Mesothelial cell of epicardium (in vitro differentiated cells): ENCODE data around the gene HCN2. TPM values are rescaled to one million over a fixed set of nuclear protein-coding genes. Genes with fewer than 3 reads are reported as not detected.
"Not testable (repeated sequence)": the region's sequence is repeated elsewhere in the genome, so short reads cannot be mapped to it uniquely, and the experiment has no call there.

ENCODE experiments used
- DNase-seq, 2 experiments: peaks; one replicate each; pipeline ENCODE4 v3.0.0; 2021; ENCODE audit warnings: low spot score in 2 of 2; ENCODE audit not compliant: unreplicated experiment in 2 of 2
- H3K27ac Mint-ChIP-seq: 2 replicates; pipeline ENCODE4 v1.8.0; 2021; ENCODE audit warnings: mixed read lengths
- H3K27me3 Mint-ChIP-seq: 2 replicates; pipeline ENCODE4 v1.8.0; 2021; ENCODE audit warnings: low read depth, mixed read lengths
- H3K36me3 Mint-ChIP-seq: 2 replicates; pipeline ENCODE4 v1.8.0; 2021; ENCODE audit warnings: mixed read lengths
- H3K4me1 Mint-ChIP-seq: 2 replicates; pipeline ENCODE4 v1.8.0; 2021; ENCODE audit warnings: mixed read lengths
- H3K4me3 Mint-ChIP-seq: 2 replicates; pipeline ENCODE4 v1.8.0; 2021; ENCODE audit warnings: mild to moderate bottlenecking, moderate library complexity, mixed read lengths
- H3K9me3 Mint-ChIP-seq: 2 replicates; pipeline ENCODE4 v1.8.0; 2021; ENCODE audit warnings: mixed read lengths
- CTCF ChIP-seq: fragments of 200-600 bp; sonication (generic); IDR thresholded peaks from one replicate; pipeline ENCODE4 v1.5.0; 2021; ENCODE audit warnings: antibody characterized with exemption; ENCODE audit not compliant: unreplicated experiment
- total RNA-seq: library from RNA; stranded (reverse); gene quantifications from 3 replicates; pipeline ENCODE4 v1.2.1, GENCODE V29; 2021

HCN2 gene
- total RNA-seq, 1 donor from 2014 or later, result 1.5 TPM

- peaks cover 32% of the 10 kb centered on the region for H3K36me3 Mint-ChIP-seq
- H3K27ac Mint-ChIP-seq, result no peak overlapping the region
- no peaks in the 10 kb centered on the region for H3K4me1 Mint-ChIP-seq
- no peak for DNase-seq
- no peak overlapping the region for H3K4me3 Mint-ChIP-seq
- H3K9me3 Mint-ChIP-seq, result no peaks in the 10 kb centered on the region
- H3K27me3 Mint-ChIP-seq, result no peaks in the 10 kb centered on the region
- TF ChIP-seq CTCF, result no peak
Measured at GRCh38 chr19:617551-618246, 28.0 kb downstream of the HCN2 start.

GRCh38 chr19:618247-618619 lies 28.6 kb downstream of the HCN2 start:
- H3K36me3 Mint-ChIP-seq, result peaks cover 27% of the 10 kb centered on the region
- no peak for DNase-seq
- H3K9me3 Mint-ChIP-seq, result no peaks in the 10 kb centered on the region
- TF ChIP-seq CTCF, result no peak
- H3K27me3 Mint-ChIP-seq, result no peaks in the 10 kb centered on the region
- H3K27ac Mint-ChIP-seq, result no peak overlapping the region
- H3K4me1 Mint-ChIP-seq, result no peaks in the 10 kb centered on the region
- H3K4me3 Mint-ChIP-seq, result no peak overlapping the region

GRCh38 chr19:618674-619285 lies 29.1 kb downstream of the HCN2 start:
- Mint-ChIP-seq H3K27me3 (no peaks in the 10 kb centered on the region), H3K36me3 (peaks cover 27% of the 10 kb centered on the region), H3K4me1 (no peaks in the 10 kb centered on the region), H3K4me3 (no peak overlapping the region), H3K27ac (no peak overlapping the region), H3K9me3 (no peaks in the 10 kb centered on the region)
- no peak for TF ChIP-seq CTCF
- DNase-seq, result no peak

GRCh38 chr19:619286-620002 lies 29.8 kb downstream of the HCN2 start:
- no peaks in the 10 kb centered on the region for H3K27me3 Mint-ChIP-seq
- no peak overlapping the region for H3K27ac Mint-ChIP-seq
- no peak overlapping the region for H3K4me3 Mint-ChIP-seq
- H3K4me1 Mint-ChIP-seq, result no peaks in the 10 kb centered on the region
- TF ChIP-seq CTCF, result no peak
- peaks cover 23% of the 10 kb centered on the region for H3K36me3 Mint-ChIP-seq
- DNase-seq, result no peak
- no peaks in the 10 kb centered on the region for H3K9me3 Mint-ChIP-seq

GRCh38 chr19:620166-620862 lies 30.6 kb downstream of the HCN2 start:
- no peak for DNase-seq
- H3K27me3 Mint-ChIP-seq, result no peaks in the 10 kb centered on the region
- H3K4me3 Mint-ChIP-seq, result no peak overlapping the region
- no peak for TF ChIP-seq CTCF
- H3K27ac Mint-ChIP-seq, result no peak overlapping the region
- no peaks in the 10 kb centered on the region for H3K9me3 Mint-ChIP-seq
- peaks cover 17% of the 10 kb centered on the region for H3K36me3 Mint-ChIP-seq
- H3K4me1 Mint-ChIP-seq, result no peaks in the 10 kb centered on the region

- not testable (repeated sequence) for H3K27ac Mint-ChIP-seq, DNase-seq, H3K9me3 Mint-ChIP-seq, H3K4me3 Mint-ChIP-seq, H3K27me3 Mint-ChIP-seq, H3K4me1 Mint-ChIP-seq
- H3K36me3 Mint-ChIP-seq, result peaks cover 16% of the 10 kb centered on the region
Measured at GRCh38 chr19:621191-621590, 31.5 kb downstream of the HCN2 start.
